ENCODE measurements around the gene TRPV2.
A peak's percentile ranks its signal among the peaks of the same experiment; 100 is the strongest.
"Not testable (repeated sequence)": the region's sequence is repeated elsewhere in the genome, so short reads cannot be mapped to it uniquely, and the experiment has no call there.

TRPV2 gene

GRCh38 chr17:16415031-16415924 is at the start of gene TRPV2:
TRPV2 (plus strand) TSS chr17:16415571; CDS start chr17:16417669, 2,098 bp downstream.
- peak in 1 of 3 experiments; percentile 38 for DNase-seq (ENCODE audit: low read depth in 3 of 3)

GRCh38 chr17:16371742-16372141 is 43.6 kb upstream of the TRPV2 start:
- no peak for DNase-seq (ENCODE audit: low read depth in 3 of 3)

GRCh38 chr17:16374146-16374938 is 41.0 kb upstream of the TRPV2 start:
- DNase-seq (ENCODE audit: low read depth in 3 of 3), result no peak

GRCh38 chr17:16377941-16378341 is 37.4 kb upstream of the TRPV2 start:
- no peak for DNase-seq (ENCODE audit: low read depth in 3 of 3)

- no peak for DNase-seq (ENCODE audit: low read depth in 3 of 3)
Measured at GRCh38 chr17:16378636-16379282, 36.6 kb upstream of the TRPV2 start.

- DNase-seq (ENCODE audit: low read depth in 3 of 3), result no peak
Measured at GRCh38 chr17:16379654-16380053, 35.7 kb upstream of the TRPV2 start.

GRCh38 chr17:16380640-16381495 is 34.5 kb upstream of the TRPV2 start, which contains the start of gene UBB:
UBB (plus strand) TSS chr17:16381091; CDS start chr17:16381908, 817 bp downstream.
- peak; percentile 84 to 93 (median 86) for DNase-seq (ENCODE audit: low read depth in 3 of 3)

GRCh38 chr17:16381496-16381820 is 33.9 kb upstream of the TRPV2 start:
- DNase-seq (ENCODE audit: low read depth in 3 of 3), result peak in 2 of 3 experiments; percentile 14 to 21

- no peak for DNase-seq (ENCODE audit: low read depth in 3 of 3)
Measured at GRCh38 chr17:16383216-16383615, 32.2 kb upstream of the TRPV2 start.

- no peak for DNase-seq (ENCODE audit: low read depth in 3 of 3)
Measured at GRCh38 chr17:16383772-16384287, 31.5 kb upstream of the TRPV2 start.

GRCh38 chr17:16384557-16384956 is 30.8 kb upstream of the TRPV2 start:
- DNase-seq (ENCODE audit: low read depth in 3 of 3), result no peak

GRCh38 chr17:16386126-16386507 is 29.3 kb upstream of the TRPV2 start:
- DNase-seq (ENCODE audit: low read depth in 3 of 3), result not testable (repeated sequence)

- DNase-seq (ENCODE audit: low read depth in 3 of 3), result no peak
Measured at GRCh38 chr17:16391451-16391850, 23.9 kb upstream of the TRPV2 start.

- DNase-seq (ENCODE audit: low read depth in 3 of 3), result not testable (repeated sequence)
Measured at GRCh38 chr17:16392491-16392890, 22.9 kb upstream of the TRPV2 start.

- not testable (repeated sequence) for DNase-seq (ENCODE audit: low read depth in 3 of 3)
Measured at GRCh38 chr17:16395887-16396286, 19.5 kb upstream of the TRPV2 start.

GRCh38 chr17:16396693-16397092 is 18.7 kb upstream of the TRPV2 start:
- not testable (repeated sequence) for DNase-seq (ENCODE audit: low read depth in 3 of 3)

- DNase-seq (ENCODE audit: low read depth in 3 of 3), result no peak
Measured at GRCh38 chr17:16398270-16399267, 16.8 kb upstream of the TRPV2 start.

- not testable (repeated sequence) for DNase-seq (ENCODE audit: low read depth in 3 of 3)
Measured at GRCh38 chr17:16403847-16404246, 11.5 kb upstream of the TRPV2 start.

All from stimulated activated CD4-positive, alpha-beta T cell treated with anti-CD3 and anti-CD28 coated beads, TNF-alpha, amount 100 ng/mL, for 24 hours (primary cell).